ENCODE results near the gene TBL3. TPM values are rescaled to one million over a fixed set of nuclear protein-coding genes. Genes with fewer than 3 reads are reported as not detected.

TBL3 gene
- total and polyA plus RNA-seq, 3 donors from 2014 or later, result 77.1 to 109 (median 83.4) TPM

DNA sequence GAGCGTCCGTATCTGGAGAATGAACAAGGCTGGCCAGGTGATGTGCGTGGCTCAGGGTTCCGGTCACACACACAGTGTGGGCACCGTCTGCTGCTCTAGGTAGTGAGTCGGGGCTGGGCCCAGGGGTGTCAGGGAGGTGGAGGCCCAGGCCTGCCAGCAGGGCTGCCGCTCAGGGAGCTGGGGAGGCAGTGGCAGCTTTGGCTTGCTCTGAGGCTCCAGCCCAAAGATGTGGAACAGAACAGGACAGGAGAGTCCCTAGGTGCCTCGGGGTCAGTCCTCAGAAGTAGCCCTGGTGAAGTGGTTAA is 4.3 kb downstream of the TBL3 start:
- H3K27ac ChIP-seq, result no peak overlapping the region
- peaks cover 9% of the 10 kb centered on the region for H3K4me1 ChIP-seq
- TF ChIP-seq, protein P1, sequence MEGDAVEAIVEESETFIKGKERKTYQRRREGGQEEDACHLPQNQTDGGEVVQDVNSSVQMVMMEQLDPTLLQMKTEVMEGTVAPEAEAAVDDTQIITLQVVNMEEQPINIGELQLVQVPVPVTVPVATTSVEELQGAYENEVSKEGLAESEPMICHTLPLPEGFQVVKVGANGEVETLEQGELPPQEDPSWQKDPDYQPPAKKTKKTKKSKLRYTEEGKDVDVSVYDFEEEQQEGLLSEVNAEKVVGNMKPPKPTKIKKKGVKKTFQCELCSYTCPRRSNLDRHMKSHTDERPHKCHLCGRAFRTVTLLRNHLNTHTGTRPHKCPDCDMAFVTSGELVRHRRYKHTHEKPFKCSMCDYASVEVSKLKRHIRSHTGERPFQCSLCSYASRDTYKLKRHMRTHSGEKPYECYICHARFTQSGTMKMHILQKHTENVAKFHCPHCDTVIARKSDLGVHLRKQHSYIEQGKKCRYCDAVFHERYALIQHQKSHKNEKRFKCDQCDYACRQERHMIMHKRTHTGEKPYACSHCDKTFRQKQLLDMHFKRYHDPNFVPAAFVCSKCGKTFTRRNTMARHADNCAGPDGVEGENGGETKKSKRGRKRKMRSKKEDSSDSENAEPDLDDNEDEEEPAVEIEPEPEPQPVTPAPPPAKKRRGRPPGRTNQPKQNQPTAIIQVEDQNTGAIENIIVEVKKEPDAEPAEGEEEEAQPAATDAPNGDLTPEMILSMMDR (IDR thresholded peaks at IDR 0.05), result no peak
- TF ChIP-seq POLR2A (IDR thresholded peaks at IDR 0.05), result no peak
- no peak overlapping the region for H3K4me3 ChIP-seq
- intact Hi-C loops (cut with DNase I; ENCODE audit: low total_unique reads), result no loop called here
- DNase-seq, result no peak
- H3K36me3 ChIP-seq (ENCODE audit: low read depth, missing control alignments), result no peaks in the 10 kb centered on the region
- no peaks in the 10 kb centered on the region for H3K27me3 ChIP-seq
- WGBS, 2 donors, result 93% methylated on average over 8 of the region's 8 CpGs; no CpG with 5 or more reads in 1 of the 2 donors
- no peaks in the 10 kb centered on the region for H3K9me3 ChIP-seq

DNA sequence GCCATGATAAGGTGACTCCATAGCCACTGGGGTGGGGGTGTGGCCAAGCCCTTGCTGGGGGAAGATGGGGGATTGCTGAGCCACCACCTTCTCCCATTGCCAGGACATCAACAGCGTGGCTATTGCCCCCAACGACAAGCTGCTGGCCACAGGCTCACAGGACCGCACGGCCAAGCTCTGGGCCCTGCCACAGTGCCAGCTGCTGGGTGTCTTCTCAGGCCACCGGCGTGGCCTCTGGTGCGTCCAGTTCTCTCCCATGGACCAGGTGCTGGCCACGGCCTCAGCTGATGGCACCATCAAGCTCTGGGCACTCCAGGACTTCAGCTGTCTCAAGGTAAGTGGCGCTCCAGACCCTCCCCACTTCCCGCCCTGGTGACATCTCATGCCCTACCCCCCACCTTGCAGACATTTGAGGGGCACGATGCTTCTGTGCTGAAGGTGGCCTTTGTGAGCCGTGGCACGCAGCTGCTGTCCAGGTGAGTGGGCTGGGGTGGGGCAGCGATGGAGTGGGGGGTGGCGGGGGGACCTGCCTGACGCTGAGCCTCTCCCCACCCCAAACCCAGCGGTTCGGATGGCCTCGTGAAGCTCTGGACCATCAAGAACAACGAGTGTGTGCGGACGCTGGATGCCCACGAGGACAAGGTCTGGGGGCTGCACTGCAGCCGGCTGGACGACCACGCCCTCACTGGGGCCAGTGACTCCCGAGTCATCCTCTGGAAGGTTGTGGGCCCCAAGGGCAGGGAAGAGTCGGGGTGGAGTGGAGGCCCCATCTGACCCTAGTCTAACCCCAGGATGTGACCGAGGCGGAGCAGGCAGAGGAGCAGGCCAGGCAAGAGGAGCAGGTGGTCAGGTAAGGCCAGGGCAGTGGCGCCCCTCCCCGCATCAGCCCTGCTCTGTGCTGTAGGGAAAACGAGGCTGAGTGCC is 5.4 kb downstream of the TBL3 start:
- H3K36me3 ChIP-seq (ENCODE audit: low read depth, missing control alignments), result no peaks in the 10 kb centered on the region
- H3K4me3 ChIP-seq, result no peak overlapping the region
- DNase-seq, result no peak
- TF ChIP-seq, protein P1 (IDR thresholded peaks at IDR 0.05), result no peak
- TF ChIP-seq POLR2A (IDR thresholded peaks at IDR 0.05), result no peak
- 92 to 100% methylated on average over 3 to 33 of the region's 33 CpGs for WGBS, 2 donors
- no peaks in the 10 kb centered on the region for H3K9me3 ChIP-seq
- no peak overlapping the region for H3K27ac ChIP-seq
- intact Hi-C loops (cut with DNase I; ENCODE audit: low total_unique reads), result no loop called here
- no peaks in the 10 kb centered on the region for H3K27me3 ChIP-seq
- peaks cover 7% of the 10 kb centered on the region for H3K4me1 ChIP-seq

DNA sequence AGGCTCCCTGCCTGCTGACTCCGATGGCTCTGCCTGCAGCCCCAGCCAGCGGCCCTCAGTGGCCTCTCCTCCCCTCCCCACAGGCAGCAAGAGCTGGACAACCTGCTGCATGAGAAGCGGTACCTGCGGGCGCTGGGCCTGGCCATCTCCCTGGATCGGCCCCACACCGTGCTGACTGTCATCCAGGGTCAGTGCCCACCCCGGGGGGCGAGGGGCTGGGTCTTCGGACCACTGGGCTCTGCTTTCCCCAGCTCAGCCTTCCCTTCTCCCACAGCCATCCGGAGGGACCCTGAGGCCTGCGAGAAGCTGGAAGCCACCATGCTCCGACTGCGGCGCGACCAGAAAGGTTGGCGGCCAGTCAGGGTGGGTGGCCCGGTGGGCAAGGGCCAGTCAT is 6.0 kb downstream of the TBL3 start:
- 94% methylated on average over 15 of the region's 18 CpGs; no CpG with 5 or more reads in 1 of the 2 donors for WGBS, 2 donors
- H3K36me3 ChIP-seq (ENCODE audit: low read depth, missing control alignments), result no peaks in the 10 kb centered on the region
- no peak for DNase-seq
- intact Hi-C loops (cut with DNase I; ENCODE audit: low total_unique reads), result no loop called here
- no peaks in the 10 kb centered on the region for H3K27me3 ChIP-seq
- no peaks in the 10 kb centered on the region for H3K9me3 ChIP-seq
- H3K4me3 ChIP-seq, result no peak overlapping the region
- peaks cover 3% of the 10 kb centered on the region for H3K4me1 ChIP-seq
- TF ChIP-seq, protein P1 (IDR thresholded peaks at IDR 0.05), result no peak
- TF ChIP-seq POLR2A (IDR thresholded peaks at IDR 0.05), result no peak
- no peak overlapping the region for H3K27ac ChIP-seq

DNA sequence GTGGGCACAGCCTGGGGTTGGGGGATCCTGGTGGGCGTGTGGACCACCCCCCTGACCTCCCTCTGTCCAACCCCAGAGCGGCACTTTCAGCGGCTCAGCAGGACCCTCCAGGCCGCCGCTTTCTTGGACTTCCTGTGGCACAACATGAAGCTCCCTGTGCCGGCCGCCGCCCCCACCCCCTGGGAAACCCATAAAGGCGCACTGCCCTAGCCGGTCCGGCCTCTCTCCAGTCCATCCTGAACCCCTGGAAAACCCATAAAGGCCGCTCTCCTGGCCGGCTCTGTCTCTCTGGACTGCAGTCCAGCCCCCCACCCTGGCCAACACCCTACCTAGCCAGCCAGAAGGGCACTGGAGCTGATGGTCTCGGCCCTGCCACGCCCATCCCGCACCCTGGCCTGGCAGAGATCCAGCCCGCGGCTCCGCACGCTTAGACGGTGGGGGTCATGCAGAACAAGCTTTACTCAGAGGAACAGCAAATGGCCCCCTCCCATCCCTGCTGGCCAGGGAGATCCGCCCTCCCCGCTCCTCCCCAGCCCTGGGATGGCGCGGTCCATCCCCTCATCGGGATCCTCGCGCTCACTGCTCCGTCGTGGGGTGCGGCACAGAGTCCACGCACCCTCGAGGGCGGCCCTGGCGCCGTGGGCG is 6.7 kb downstream of the TBL3 start:
- H3K4me3 ChIP-seq, result peak overlapping the region; percentile 4 to 49
- no peaks in the 10 kb centered on the region for H3K36me3 ChIP-seq (ENCODE audit: low read depth, missing control alignments)
- H3K27me3 ChIP-seq, result no peaks in the 10 kb centered on the region
- intact Hi-C loops (cut with DNase I; ENCODE audit: low total_unique reads), result no loop called here
- no peak for TF ChIP-seq POLR2A (IDR thresholded peaks at IDR 0.05)
- TF ChIP-seq, protein P1 (IDR thresholded peaks at IDR 0.05), result no peak
- H3K4me1 ChIP-seq, result peaks cover 5% of the 10 kb centered on the region
- H3K9me3 ChIP-seq, result no peaks in the 10 kb centered on the region
- DNase-seq, result no peak
- 69% methylated on average over 16 to 37 of the region's 37 CpGs for WGBS, 2 donors
- no peak overlapping the region for H3K27ac ChIP-seq
